Uterus (tissue), 2 donors: ENCODE measurements around the gene AP2M1.

ENCODE experiments used
- CTCF ChIP-seq, 4 experiments: fragments of 200-600 bp in 2 of 4; fragments of 450-650 bp in 2 of 4; sonication (generic) in 2 of 4; IDR thresholded peaks; one replicate each; pipeline ENCODE4 v1.5.1; 2016 to 2019; ENCODE audit warnings: antibody characterized with exemption in 4 of 4, mild to moderate bottlenecking in 2 of 4, moderate library complexity in 1 of 4
- POLR2A ChIP-seq, 2 donors: fragments of 450-650 bp; IDR thresholded peaks; one replicate each; pipeline ENCODE4 v1.6.1; 2016; ENCODE audit warnings: antibody characterized with exemption in 2 of 2, mild to moderate bottlenecking in 1 of 2, moderate library complexity in 1 of 2

GRCh38 chr3:184177767-184178306 is 3.2 kb downstream of the AP2M1 start:
- TF ChIP-seq CTCF (IDR thresholded peaks at IDR 0.05) (no peak), POLR2A (IDR thresholded peaks at IDR 0.05) (no peak)
